ENCODE data around the gene LIN7C. TPM values are rescaled to one million over a fixed set of nuclear protein-coding genes. Genes with fewer than 3 reads are reported as not detected.
A peak's percentile ranks its signal among the peaks of the same experiment; 100 is the strongest.

LIN7C gene
- total and polyA plus RNA-seq, 2 of the 8 experiments (the other 6 are each of a cell fraction or from before 2014, with no cell fraction given), result 10.5 to 42.7 TPM

- TF ChIP-seq EGR1 (IDR thresholded peaks at IDR 0.05; ENCODE audit: borderline replicate concordance, low read depth, low read length) (no peak), TAF7 (optimal IDR thresholded peaks at IDR 0.05; ENCODE audit: borderline replicate concordance, low read depth, low read length) (peak; percentile 53), ASH2L (IDR thresholded peaks at IDR 0.05; ENCODE audit: low read length) (no peak), SAP30 (IDR thresholded peaks at IDR 0.05; ENCODE audit: insufficient read depth, insufficient replicate concordance, low read length) (peak; percentile 85), CTCF (IDR thresholded peaks at IDR 0.05; ENCODE audit: control extremely low read depth in 1 of 3, insufficient read depth in 1 of 3, low read depth in 1 of 3, low read length in 3 of 3) (no peak), KDM5A (IDR thresholded peaks at IDR 0.05; ENCODE audit: low read length) (no peak), SIN3A (conservative IDR thresholded peaks at IDR 0.05 in 1 of 2, IDR thresholded peaks at IDR 0.05 in 1 of 2; ENCODE audit: low read depth in 1 of 2, low read length in 2 of 2) (peak; percentile 17 to 18; a peak in 1 of 4 replicates), SIRT6 (IDR thresholded peaks at IDR 0.05; ENCODE audit: low read length) (no peak), RXRA (IDR thresholded peaks at IDR 0.05; ENCODE audit: insufficient read depth, low read depth, low read length) (no peak), SIX5 (IDR thresholded peaks at IDR 0.05; ENCODE audit: low read depth, low read length) (no peak), EP300 (IDR thresholded peaks at IDR 0.05; ENCODE audit: borderline replicate concordance in 1 of 2, low read depth in 2 of 2, low read length in 2 of 2) (no peak), NANOG (IDR thresholded peaks at IDR 0.05; ENCODE audit: insufficient read depth, low read depth, low read length, poor library complexity, severe bottlenecking) (no peak), KDM4A (IDR thresholded peaks at IDR 0.05; ENCODE audit: low read depth, low read length, severe bottlenecking) (peak; percentile 47), YY1 (IDR thresholded peaks at IDR 0.05; ENCODE audit: low read depth, low read length) (no peak), CREB1 (IDR thresholded peaks at IDR 0.05) (no peak)
Observed at GRCh38 chr11:27471589-27472397, 34.8 kb downstream of the LIN7C start (continued).
